GM12874 (cell line): ENCODE results near the gene KANSL1.

Experiments used
- TF ChIP-seq, protein P1 (sequence below): IDR thresholded peaks from 2 replicates; pipeline ENCODE4 v1.5.1; 2011; ENCODE audit warnings: low read depth, mild to moderate bottlenecking, control low read depth, low read length, moderate library complexity; ENCODE audit not compliant: insufficient read depth

The KANSL1 gene

DNA sequence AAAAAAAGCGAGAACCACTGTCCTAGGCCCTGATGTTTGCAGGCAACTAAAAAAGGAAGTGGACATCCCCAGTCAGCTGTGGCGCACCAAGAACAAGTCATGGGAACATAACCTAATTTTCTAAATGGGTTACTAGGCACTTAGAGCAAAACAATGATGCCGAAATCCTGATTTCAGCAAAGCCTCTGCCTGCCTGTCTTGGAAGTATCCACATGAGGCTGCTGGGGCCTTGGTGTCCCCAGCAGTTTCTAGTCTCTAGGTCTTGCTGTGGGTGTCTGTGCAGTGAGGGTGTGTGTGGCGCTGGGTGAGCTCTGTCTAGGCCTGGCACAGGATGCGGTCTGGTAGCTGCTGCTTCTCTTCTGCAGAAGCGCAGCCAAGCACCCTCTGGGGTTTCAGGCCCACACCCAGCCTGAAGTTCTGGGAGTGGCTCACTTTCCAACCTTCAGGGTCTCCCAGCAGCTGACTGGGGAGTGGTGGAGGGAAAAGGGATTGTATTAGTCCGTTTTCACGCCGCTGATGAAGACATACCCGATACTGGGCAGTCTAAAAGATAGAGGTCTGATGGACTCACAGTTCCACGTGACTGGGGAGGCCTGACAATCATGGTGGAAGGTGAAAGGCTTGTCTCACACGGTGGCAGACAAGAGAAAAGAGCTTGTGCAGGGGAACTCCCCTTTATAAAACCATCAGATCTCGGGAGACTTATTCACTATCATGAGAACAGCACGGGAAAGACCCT lies 173.0 kb downstream of the KANSL1 start:
- TF ChIP-seq, protein P1, sequence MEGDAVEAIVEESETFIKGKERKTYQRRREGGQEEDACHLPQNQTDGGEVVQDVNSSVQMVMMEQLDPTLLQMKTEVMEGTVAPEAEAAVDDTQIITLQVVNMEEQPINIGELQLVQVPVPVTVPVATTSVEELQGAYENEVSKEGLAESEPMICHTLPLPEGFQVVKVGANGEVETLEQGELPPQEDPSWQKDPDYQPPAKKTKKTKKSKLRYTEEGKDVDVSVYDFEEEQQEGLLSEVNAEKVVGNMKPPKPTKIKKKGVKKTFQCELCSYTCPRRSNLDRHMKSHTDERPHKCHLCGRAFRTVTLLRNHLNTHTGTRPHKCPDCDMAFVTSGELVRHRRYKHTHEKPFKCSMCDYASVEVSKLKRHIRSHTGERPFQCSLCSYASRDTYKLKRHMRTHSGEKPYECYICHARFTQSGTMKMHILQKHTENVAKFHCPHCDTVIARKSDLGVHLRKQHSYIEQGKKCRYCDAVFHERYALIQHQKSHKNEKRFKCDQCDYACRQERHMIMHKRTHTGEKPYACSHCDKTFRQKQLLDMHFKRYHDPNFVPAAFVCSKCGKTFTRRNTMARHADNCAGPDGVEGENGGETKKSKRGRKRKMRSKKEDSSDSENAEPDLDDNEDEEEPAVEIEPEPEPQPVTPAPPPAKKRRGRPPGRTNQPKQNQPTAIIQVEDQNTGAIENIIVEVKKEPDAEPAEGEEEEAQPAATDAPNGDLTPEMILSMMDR, result no peak

DNA sequence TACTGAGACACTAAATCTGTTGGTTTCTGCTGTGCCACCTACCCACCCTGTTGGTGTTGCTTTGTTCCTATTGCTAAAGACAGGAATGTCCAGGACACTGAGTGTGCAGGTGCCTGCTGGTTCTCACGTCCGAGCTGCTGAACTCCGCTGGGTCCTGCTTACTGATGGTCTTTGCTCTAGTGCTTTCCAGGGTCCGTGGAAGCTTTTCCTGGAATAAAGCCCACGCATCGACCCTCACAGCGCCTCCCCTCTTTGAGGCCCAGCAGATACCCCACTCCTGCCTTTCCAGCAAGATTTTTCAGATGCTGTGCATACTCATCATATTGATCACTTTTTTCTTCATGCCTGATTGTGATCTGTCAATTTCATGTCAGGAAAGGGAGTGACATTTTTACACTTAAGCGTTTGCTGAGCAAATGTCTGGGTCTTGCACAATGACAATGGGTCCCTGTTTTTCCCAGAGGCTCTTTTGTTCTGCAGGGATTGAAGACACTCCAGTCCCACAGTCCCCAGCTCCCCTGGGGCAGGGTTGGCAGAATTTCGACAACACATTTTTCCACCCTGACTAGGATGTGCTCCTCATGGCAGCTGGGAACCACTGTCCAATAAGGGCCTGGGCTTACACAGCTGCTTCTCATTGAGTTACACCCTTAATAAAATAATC lies 179.6 kb downstream of the KANSL1 start:
- TF ChIP-seq, protein P1, result no peak

DNA sequence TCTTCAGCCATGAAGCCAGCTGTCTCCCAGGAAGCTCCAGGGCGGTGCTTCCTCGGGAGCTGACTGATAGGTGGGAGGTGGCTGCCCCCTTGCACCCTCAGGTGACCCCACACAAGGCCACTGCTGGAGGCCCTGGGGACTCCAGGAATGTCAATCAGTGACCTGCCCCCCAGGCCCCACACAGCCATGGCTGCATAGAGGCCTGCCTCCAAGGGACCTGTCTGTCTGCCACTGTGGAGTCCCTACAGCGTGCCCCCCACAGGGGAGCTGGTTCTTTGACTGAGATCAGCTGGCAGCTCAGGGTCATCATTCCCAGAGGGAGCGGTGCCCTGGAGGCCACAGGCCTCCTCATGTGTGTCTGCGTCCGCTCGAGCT lies 180.1 kb downstream of the KANSL1 start:
- TF ChIP-seq, protein P1, result no peak

DNA sequence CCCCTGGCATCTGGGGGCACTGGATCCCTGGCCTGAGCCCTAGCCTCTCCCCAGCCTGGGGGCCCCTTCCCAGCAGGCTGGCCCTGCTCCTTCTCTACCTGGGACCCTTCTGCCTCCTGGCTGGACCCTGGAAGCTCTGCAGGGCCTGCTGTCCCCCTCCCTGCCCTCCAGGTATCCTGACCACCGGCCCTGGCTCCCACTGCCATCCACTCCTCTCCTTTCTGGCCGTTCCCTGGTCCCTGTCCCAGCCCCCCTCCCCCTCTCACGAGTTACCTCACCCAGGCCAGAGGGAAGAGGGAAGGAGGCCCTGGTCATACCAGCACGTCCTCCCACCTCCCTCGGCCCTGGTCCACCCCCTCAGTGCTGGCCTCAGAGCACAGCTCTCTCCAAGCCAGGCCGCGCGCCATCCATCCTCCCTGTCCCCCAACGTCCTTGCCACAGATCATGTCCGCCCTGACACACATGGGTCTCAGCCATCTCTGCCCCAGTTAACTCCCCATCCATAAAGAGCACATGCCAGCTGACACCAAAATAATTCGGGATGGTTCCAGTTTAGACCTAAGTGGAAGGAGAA lies 180.6 kb downstream of the KANSL1 start:
- TF ChIP-seq, protein P1, result no peak

DNA sequence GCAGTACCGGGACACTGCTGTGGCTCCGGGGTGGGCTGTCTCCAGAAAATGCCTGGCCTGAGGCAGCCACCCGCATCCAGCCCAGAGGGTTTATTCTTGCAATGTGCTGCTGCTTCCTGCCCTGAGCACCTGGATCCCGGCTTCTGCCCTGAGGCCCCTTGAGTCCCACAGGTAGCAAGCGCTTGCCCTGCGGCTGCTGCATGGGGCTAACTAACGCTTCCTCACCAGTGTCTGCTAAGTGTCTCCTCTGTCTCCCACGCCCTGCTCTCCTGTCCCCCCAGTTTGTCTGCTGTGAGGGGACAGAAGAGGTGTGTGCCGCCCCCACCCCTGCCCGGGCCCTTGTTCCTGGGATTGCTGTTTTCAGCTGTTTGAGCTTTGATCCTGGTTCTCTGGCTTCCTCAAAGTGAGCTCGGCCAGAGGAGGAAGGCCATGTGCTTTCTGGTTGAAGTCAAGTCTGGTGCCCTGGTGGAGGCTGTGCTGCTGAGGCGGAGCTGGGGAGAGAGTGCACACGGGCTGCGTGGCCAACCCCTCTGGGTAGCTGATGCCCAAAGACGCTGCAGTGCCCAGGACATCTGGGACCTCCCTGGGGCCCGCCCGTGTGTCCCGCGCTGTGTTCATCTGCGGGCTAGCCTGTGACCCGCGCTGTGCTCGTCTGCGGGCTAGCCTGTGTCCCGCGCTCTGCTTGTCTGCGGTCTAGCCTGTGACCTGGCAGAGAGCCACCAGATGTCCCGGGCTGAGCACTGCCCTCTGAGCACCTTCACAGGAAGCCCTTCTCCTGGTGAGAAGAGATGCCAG lies 181.3 kb downstream of the KANSL1 start:
- TF ChIP-seq, protein P1, result no peak

DNA sequence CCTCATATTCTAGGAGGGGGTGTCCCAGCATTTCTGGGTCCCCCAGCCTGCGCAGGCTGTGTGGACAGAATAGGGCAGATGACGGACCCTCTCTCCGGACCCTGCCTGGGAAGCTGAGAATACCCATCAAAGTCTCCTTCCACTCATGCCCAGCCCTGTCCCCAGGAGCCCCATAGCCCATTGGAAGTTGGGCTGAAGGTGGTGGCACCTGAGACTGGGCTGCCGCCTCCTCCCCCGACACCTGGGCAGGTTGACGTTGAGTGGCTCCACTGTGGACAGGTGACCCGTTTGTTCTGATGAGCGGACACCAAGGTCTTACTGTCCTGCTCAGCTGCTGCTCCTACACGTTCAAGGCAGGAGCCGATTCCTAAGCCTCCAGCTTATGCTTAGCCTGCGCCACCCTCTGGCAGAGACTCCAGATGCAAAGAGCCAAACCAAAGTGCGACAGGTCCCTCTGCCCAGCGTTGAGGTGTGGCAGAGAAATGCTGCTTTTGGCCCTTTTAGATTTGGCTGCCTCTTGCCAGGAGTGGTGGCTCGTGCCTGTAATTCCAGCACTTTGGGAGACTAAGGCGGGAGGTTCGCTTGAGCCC lies 182.5 kb downstream of the KANSL1 start:
- TF ChIP-seq, protein P1, result no peak
